Brain microvascular endothelial cell (primary cell): ENCODE measurements around the gene PAN2.
"Not testable (repeated sequence)": the region's sequence is repeated elsewhere in the genome, so short reads cannot be mapped to it uniquely, and the experiment has no call there.

Source experiments
- DNase-seq: peaks from one replicate; pipeline ENCODE4 v3.0.0-alpha.2; 2020
- H3K27ac ChIP-seq: fragments of 250-450 bp; sonication (Bioruptor Pico); 2 replicates; pipeline ENCODE4 v1.5.1; 2020; ENCODE audit warnings: mild to moderate bottlenecking, moderate library complexity
- H3K27me3 ChIP-seq: fragments of 250-450 bp; sonication (Bioruptor Pico); replicated peaks from 2 replicates; pipeline ENCODE4 v1.5.1; 2020; ENCODE audit warnings: mild to moderate bottlenecking
- H3K36me3 ChIP-seq: fragments of 250-450 bp; sonication (Bioruptor Pico); replicated peaks from 2 replicates; pipeline ENCODE4 v1.5.1; 2020; ENCODE audit warnings: mild to moderate bottlenecking
- H3K4me3 ChIP-seq: 2 replicates; pipeline ENCODE4 v1.5.1; 2011; ENCODE audit warnings: low read depth, mild to moderate bottlenecking, control low read depth, low read length, moderate library complexity
- in situ Hi-C: cut with HindIII; loops from 2 replicates; pipeline ENCODE4 v1.10.0; 2017; ENCODE audit warnings: low sequenced_read_pairs, low pct_ligation_motif_present
- TF ChIP-seq, protein P1 (sequence below): IDR thresholded peaks from 2 replicates; pipeline ENCODE4 v1.5.1; 2011; ENCODE audit warnings: low read depth, mild to moderate bottlenecking, moderate library complexity, low read length, control low read depth, inconsistent platforms; ENCODE audit errors: missing control alignments

Gene PAN2

GRCh38 chr12:56288705-56289387 is 45.0 kb downstream of the PAN2 start:
- no peak overlapping the region for H3K27ac ChIP-seq

GRCh38 chr12:56286044-56286830 is 47.6 kb downstream of the PAN2 start:
- H3K36me3 ChIP-seq = peaks cover 50% of the 10 kb centered on the region
- no peak for DNase-seq
- TF ChIP-seq, protein P1, sequence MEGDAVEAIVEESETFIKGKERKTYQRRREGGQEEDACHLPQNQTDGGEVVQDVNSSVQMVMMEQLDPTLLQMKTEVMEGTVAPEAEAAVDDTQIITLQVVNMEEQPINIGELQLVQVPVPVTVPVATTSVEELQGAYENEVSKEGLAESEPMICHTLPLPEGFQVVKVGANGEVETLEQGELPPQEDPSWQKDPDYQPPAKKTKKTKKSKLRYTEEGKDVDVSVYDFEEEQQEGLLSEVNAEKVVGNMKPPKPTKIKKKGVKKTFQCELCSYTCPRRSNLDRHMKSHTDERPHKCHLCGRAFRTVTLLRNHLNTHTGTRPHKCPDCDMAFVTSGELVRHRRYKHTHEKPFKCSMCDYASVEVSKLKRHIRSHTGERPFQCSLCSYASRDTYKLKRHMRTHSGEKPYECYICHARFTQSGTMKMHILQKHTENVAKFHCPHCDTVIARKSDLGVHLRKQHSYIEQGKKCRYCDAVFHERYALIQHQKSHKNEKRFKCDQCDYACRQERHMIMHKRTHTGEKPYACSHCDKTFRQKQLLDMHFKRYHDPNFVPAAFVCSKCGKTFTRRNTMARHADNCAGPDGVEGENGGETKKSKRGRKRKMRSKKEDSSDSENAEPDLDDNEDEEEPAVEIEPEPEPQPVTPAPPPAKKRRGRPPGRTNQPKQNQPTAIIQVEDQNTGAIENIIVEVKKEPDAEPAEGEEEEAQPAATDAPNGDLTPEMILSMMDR = no peak
- no peak overlapping the region for H3K27ac ChIP-seq
- no peaks in the 10 kb centered on the region for H3K27me3 ChIP-seq
- no peak overlapping the region for H3K4me3 ChIP-seq
- in situ Hi-C loops = no loop called here

More at GRCh38 chr12:56288705-56289387, 45.0 kb downstream of the PAN2 start:
- H3K4me3 ChIP-seq = no peak overlapping the region
- TF ChIP-seq, protein P1 = no peak
- no peaks in the 10 kb centered on the region for H3K27me3 ChIP-seq
- in situ Hi-C loops = no loop called here
- peaks cover 28% of the 10 kb centered on the region for H3K36me3 ChIP-seq
- DNase-seq = no peak

GRCh38 chr12:56284263-56284662 is 49.5 kb downstream of the PAN2 start:
- in situ Hi-C loops, H3K4me3 ChIP-seq, H3K27me3 ChIP-seq, H3K27ac ChIP-seq, DNase-seq: not testable (repeated sequence)
- H3K36me3 ChIP-seq = peaks cover 59% of the 10 kb centered on the region

DNA sequence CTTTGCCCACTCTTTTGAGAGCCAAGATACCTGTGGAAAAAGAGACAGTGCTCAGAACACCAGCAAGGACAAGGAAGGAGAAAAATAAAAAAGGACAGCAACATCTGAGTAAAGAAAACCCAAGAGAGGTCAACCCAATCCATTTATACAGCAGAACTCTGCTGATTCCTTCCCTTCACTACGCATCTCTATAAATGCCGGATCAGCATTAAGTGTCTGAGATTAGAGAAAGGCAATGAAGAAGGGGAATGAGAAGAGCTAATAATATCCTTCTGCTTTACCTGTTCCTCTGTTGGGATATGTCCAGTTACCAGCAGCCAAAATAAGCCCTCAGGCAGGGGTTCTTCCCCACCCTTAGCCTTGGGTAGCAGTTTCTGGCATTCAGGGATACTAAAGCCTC is 51.2 kb downstream of the PAN2 start:
- in situ Hi-C loops = no loop called here
- Histone ChIP-seq H3K27me3 (no peaks in the 10 kb centered on the region), H3K27ac (no peak overlapping the region), H3K4me3 (no peak overlapping the region), H3K36me3 (peaks cover 73% of the 10 kb centered on the region)
- TF ChIP-seq, protein P1 = no peak
- no peak for DNase-seq

DNA sequence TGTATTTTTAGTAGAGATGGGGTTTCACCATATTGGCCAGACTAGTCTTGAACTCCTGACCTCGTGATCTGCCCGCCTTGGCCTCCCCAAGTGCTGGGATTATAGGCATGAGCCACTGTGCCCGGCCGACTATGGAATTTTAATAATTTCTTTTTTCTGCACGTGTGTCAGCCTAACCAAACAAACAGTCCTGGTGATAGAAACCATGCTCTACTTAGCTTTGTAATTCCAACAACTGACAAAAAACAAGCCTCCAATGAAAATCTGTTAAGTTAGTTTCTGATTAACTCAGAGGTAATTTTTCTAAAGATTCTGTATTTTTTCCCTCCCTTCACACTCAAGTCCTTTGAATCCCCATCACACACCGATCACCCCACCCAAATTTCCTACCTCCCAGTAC is 51.8 kb downstream of the PAN2 start:
- TF ChIP-seq, protein P1 = no peak
- no peak overlapping the region for H3K27ac ChIP-seq
- no peak for DNase-seq
- in situ Hi-C loops = no loop called here
- H3K36me3 ChIP-seq = peaks cover 76% of the 10 kb centered on the region
- H3K27me3 ChIP-seq = no peaks in the 10 kb centered on the region
- no peak overlapping the region for H3K4me3 ChIP-seq

DNA sequence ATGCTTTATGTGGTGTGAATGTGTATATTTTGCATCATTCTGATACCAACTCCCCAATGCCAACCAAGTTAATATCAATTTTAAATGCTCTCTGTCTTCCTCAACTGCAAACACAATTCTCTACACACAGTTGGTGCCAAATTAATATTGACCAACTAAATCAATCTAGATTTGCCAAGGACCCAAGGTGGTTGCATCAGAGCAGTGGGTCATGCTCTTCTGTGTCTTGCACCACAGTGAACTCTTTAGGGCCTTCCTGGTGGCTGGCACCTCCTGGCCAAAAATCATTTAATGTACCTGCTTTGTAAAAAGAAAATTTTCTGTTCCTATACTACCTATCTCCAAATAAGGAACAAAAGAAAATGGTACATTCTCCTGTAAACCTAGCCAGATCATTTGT is 53.0 kb downstream of the PAN2 start:
- Histone ChIP-seq H3K4me3 (no peak overlapping the region), H3K36me3 (peaks cover 79% of the 10 kb centered on the region), H3K27me3 (no peaks in the 10 kb centered on the region), H3K27ac (no peak overlapping the region)
- DNase-seq = no peak
- TF ChIP-seq, protein P1 = no peak
- in situ Hi-C loops = no loop called here
